ENCODE data around the gene TEAD1. TPM values are rescaled to one million over a fixed set of nuclear protein-coding genes. Genes with fewer than 3 reads are reported as not detected.

The TEAD1 gene
- total and polyA plus RNA-seq, 2 donors (not counting 3 experiments of a cell fraction or from before 2014, with no cell fraction given), result 15.3 to 49.0 TPM

GRCh38 chr11:12865863-12866595 is 191.8 kb downstream of the TEAD1 start:
- H3K9me3 ChIP-seq (replicated peaks; ENCODE audit: control insufficient read depth, insufficient read depth, low read length), result no peaks in the 10 kb centered on the region
- H3K79me2 ChIP-seq (ENCODE audit: control insufficient read depth, insufficient read depth, low read length), result no peaks in the 10 kb centered on the region
- ChIA-PET POLR2A (no interaction called here), CTCF (interaction anchor here (2.4 to 5.2 kb wide), 2 partner anchors 22 to 24 kb away, joined by 6 to 26 read pairs; no protein-coding TSS in a partner anchor)
- no peaks in the 10 kb centered on the region for H4K20me1 ChIP-seq (replicated peaks; ENCODE audit: control insufficient read depth, extremely low read depth, insufficient read depth, low read length)
- no peak overlapping the region for H3K4me3 ChIP-seq (replicated peaks in 1 of 3; ENCODE audit: insufficient read depth in 1 of 3, low read depth in 1 of 3, low read length in 3 of 3)
- no peak overlapping the region for H3K4me2 ChIP-seq (ENCODE audit: insufficient read depth, low read length)
- H3K9me1 ChIP-seq (replicated peaks; ENCODE audit: control insufficient read depth, extremely low read depth, insufficient read depth, low read length), result no peaks in the 10 kb centered on the region
- H3K27ac ChIP-seq (ENCODE audit: insufficient read depth, low read depth, low read length), result no peak overlapping the region
- TF ChIP-seq JUN (IDR thresholded peaks at IDR 0.05; ENCODE audit: borderline replicate concordance, insufficient read depth, insufficient read length, low read depth) (no peak), FOS (IDR thresholded peaks at IDR 0.05; ENCODE audit: borderline replicate concordance, insufficient read depth, low read length) (no peak), POLR2A (IDR thresholded peaks at IDR 0.05; ENCODE audit: low read depth, low read length) (no peak), POLR2AphosphoS5 (IDR thresholded peaks at IDR 0.05; ENCODE audit: insufficient read depth, low read depth, low read length) (no peak)
- TF ChIP-seq, protein P1, sequence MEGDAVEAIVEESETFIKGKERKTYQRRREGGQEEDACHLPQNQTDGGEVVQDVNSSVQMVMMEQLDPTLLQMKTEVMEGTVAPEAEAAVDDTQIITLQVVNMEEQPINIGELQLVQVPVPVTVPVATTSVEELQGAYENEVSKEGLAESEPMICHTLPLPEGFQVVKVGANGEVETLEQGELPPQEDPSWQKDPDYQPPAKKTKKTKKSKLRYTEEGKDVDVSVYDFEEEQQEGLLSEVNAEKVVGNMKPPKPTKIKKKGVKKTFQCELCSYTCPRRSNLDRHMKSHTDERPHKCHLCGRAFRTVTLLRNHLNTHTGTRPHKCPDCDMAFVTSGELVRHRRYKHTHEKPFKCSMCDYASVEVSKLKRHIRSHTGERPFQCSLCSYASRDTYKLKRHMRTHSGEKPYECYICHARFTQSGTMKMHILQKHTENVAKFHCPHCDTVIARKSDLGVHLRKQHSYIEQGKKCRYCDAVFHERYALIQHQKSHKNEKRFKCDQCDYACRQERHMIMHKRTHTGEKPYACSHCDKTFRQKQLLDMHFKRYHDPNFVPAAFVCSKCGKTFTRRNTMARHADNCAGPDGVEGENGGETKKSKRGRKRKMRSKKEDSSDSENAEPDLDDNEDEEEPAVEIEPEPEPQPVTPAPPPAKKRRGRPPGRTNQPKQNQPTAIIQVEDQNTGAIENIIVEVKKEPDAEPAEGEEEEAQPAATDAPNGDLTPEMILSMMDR (IDR thresholded peaks at IDR 0.05; ENCODE audit: extremely low read depth in 1 of 2, insufficient read depth in 1 of 2, low read depth in 1 of 2, low read length in 2 of 2), result no peak
- BruUV-seq (replicated peaks), result no TSS peak
- H3K36me3 ChIP-seq (ENCODE audit: control insufficient read depth in 2 of 2, extremely low read depth in 1 of 2, insufficient read depth in 2 of 2, low read length in 2 of 2), result no peaks in the 10 kb centered on the region
- dilution Hi-C loops (cut with MboI; ENCODE audit: extremely low pct_ligation_motif_present, low sequenced_read_pairs), result no loop called here
- no peak overlapping the region for H3K9ac ChIP-seq (replicated peaks; ENCODE audit: extremely low read depth, insufficient read depth, low read length)
- no peaks in the 10 kb centered on the region for H3K27me3 ChIP-seq (ENCODE audit: control insufficient read depth in 2 of 2, insufficient read depth in 2 of 2, low read length in 2 of 2)
- DNase-seq (ENCODE audit: low read depth, low spot score) (no peak), FAIRE-seq (no peak)
- no peak overlapping the region for H2AFZ ChIP-seq (ENCODE audit: low read depth, low read length)
- intact Hi-C loops (cut with micrococcal nuclease), result loop anchor here (1.0 to 2.0 kb wide), 2 partner anchors 63 to 174 kb away; no protein-coding TSS in a partner anchor
- peaks cover 7% of the 10 kb centered on the region for H3K4me1 ChIP-seq (ENCODE audit: control insufficient read depth, extremely low read depth, insufficient read depth, low read length)
